K562 (cell line): ENCODE measurements around the gene PRICKLE2. TPM values are rescaled to one million over a fixed set of nuclear protein-coding genes. Genes with fewer than 3 reads are reported as not detected.

Experiments used
- ATAC-seq: fragments of 200-7000 bp; cut with Tn5 transposase; 3 replicates; pipeline ENCODE4 v1.9.1; 2020; ENCODE audit warnings: moderate library complexity
- BruUV-seq: library from RNA; stranded (reverse); fragments of 400-500 nt; replicated peaks from 2 replicates; lab custom pipeline; 2021; lab: Mats Ljungman, UMichigan
- CTCF ChIA-PET: fragments of 300-600 bp; formaldehyde crosslinking; extraction: SDS; loops from one replicate; lab custom pipeline; 2021; ENCODE audit warnings: low intra/inter-chr PET ratio; lab: Yijun Ruan, JAX
- POLR2A ChIA-PET: fragments of 300-600, 350-650 bp; sonication (Branson Sonifier 250); formaldehyde crosslinking; extraction: SDS; loops from one replicate; lab custom pipeline; 2021; ENCODE audit warnings: antibody characterized with exemption, inconsistent platforms; lab: Yijun Ruan, JAX
- DNase-seq, 4 experiments: peaks; one replicate each; pipeline versions ENCODE4 v3.0.0 to v3.0.0-alpha.2; 2011 to 2018; ENCODE audit warnings: low spot score in 3 of 4, mixed read lengths in 3 of 4; ENCODE audit errors: extremely low read depth in 1 of 4
- FAIRE-seq: peaks from 2 replicates; lab custom pipeline; 2011; peaks lifted over from hg19 to GRCh38; lab: Jason Lieb, UNC
- H2AFZ ChIP-seq: 2 replicates; pipeline ENCODE4 v1.6.0; 2011; ENCODE audit warnings: low read depth, low read length, control low read depth, inconsistent platforms
- H3K27ac ChIP-seq: fragments of 200-600 bp; 3 replicates; pipeline ENCODE4 v1.8.0; 2011; ENCODE audit warnings: low read depth, mild to moderate bottlenecking, control low read depth, inconsistent platforms, low read length, moderate library complexity, mixed read lengths; ENCODE audit errors: extremely low read depth
- H3K27me3 ChIP-seq, 2 experiments: fragments of 300-600 bp in 1 of 2; 2 replicates in 1 of 2; 3 replicates in 1 of 2; pipeline versions ENCODE4 v1.6.0 to v1.8.0; 2011; ENCODE audit warnings: inconsistent platforms in 2 of 2, low read length in 2 of 2, mild to moderate bottlenecking in 1 of 2, mixed read lengths in 1 of 2, moderate library complexity in 1 of 2; ENCODE audit not compliant: control insufficient read depth in 2 of 2, insufficient read depth in 2 of 2
- H3K36me3 ChIP-seq: fragments of 300-600 bp; 3 replicates; pipeline ENCODE4 v1.8.0; 2011; ENCODE audit warnings: mild to moderate bottlenecking, low read length, inconsistent platforms; ENCODE audit not compliant: control insufficient read depth, insufficient read depth
- H3K4me1 ChIP-seq, 2 experiments: fragments of 200-600 bp in 1 of 2; replicated peaks in 1 of 2; 2 replicates in 1 of 2; 3 replicates in 1 of 2; pipeline versions ENCODE4 v1.5.1 to v1.8.0; 2011; ENCODE audit warnings: inconsistent platforms in 2 of 2, low read length in 2 of 2, mild to moderate bottlenecking in 1 of 2, mixed read lengths in 1 of 2, moderate library complexity in 1 of 2; ENCODE audit not compliant: control insufficient read depth in 2 of 2, insufficient read depth in 2 of 2
- H3K4me2 ChIP-seq: 2 replicates; pipeline ENCODE4 v1.6.1; 2011; ENCODE audit warnings: low read length, control low read depth, inconsistent platforms, mixed read lengths; ENCODE audit not compliant: insufficient read depth
- H3K4me3 ChIP-seq: fragments of 200-600 bp; sonication (generic), shearing (Covaris generic); 2 replicates; pipeline ENCODE4 v1.5.1; 2016; ENCODE audit warnings: control low read depth, inconsistent platforms
- H3K79me2 ChIP-seq: fragments of 200-600 bp; 3 replicates; pipeline ENCODE4 v1.8.0; 2011; ENCODE audit warnings: low read length, inconsistent platforms; ENCODE audit not compliant: control insufficient read depth, insufficient read depth
- H3K9ac ChIP-seq, 2 experiments: 2 replicates each; pipeline versions ENCODE4 v1.6.0 to v1.6.1; 2011; ENCODE audit warnings: low read depth in 2 of 2, low read length in 2 of 2, control low read depth in 1 of 2, inconsistent platforms in 1 of 2, mild to moderate bottlenecking in 1 of 2, mixed read lengths in 1 of 2; ENCODE audit not compliant: insufficient read depth in 1 of 2
- H3K9me1 ChIP-seq: one replicate; pipeline ENCODE4 v1.6.0; 2011; ENCODE audit warnings: inconsistent platforms, mild to moderate bottlenecking, low read length, moderate library complexity; ENCODE audit not compliant: control insufficient read depth, insufficient read depth
- H3K9me3 ChIP-seq: replicated peaks from 2 replicates; pipeline ENCODE4 v1.5.1; 2011; ENCODE audit warnings: low read depth, low read length, inconsistent platforms; ENCODE audit not compliant: control insufficient read depth, insufficient read depth
- H4K20me1 ChIP-seq: replicated peaks from 2 replicates; pipeline ENCODE4 v1.6.1; 2011; ENCODE audit warnings: low read length, inconsistent platforms, mixed read lengths; ENCODE audit not compliant: control insufficient read depth, insufficient read depth
- ARID3A ChIP-seq: IDR thresholded peaks from 2 replicates; pipeline ENCODE4 v1.6.1; 2012; ENCODE audit warnings: low read depth, low read length, improper control_type of control experiment, borderline replicate concordance
- BRD4 ChIP-seq: fragments of 200-600 bp; sonication (generic); IDR thresholded peaks from 2 replicates; pipeline ENCODE4 v1.6.1; 2017; ENCODE audit warnings: inconsistent platforms
- CREB1 ChIP-seq, 2 experiments: sonication (generic) in 1 of 2; formaldehyde crosslinking in 1 of 2; IDR thresholded peaks; 2 replicates each; pipeline versions ENCODE4 v1.6.1 to v1.8.0; 2012 to 2022; ENCODE audit warnings: inconsistent platforms in 1 of 2, mild to moderate bottlenecking in 1 of 2, missing genetic modification reagents in 1 of 2, moderate library complexity in 1 of 2
- DPF2 ChIP-seq: fragments of 450-650 bp; IDR thresholded peaks from 2 replicates; pipeline ENCODE4 v1.6.1; 2016
- ESRRA ChIP-seq: fragments of 450-650 bp; IDR thresholded peaks from 2 replicates; pipeline ENCODE4 v1.6.1; 2014; ENCODE audit warnings: low read depth, mild to moderate bottlenecking, moderate library complexity, borderline replicate concordance
- ETV6 ChIP-seq, 3 experiments: fragments of 150-350 bp in 1 of 3; sonication (generic) in 1 of 3; formaldehyde crosslinking in 1 of 3; IDR thresholded peaks; 2 replicates each; pipeline versions ENCODE4 v1.6.1 to v1.8.0; 2014 to 2022; ENCODE audit warnings: borderline replicate concordance in 2 of 3, low read depth in 2 of 3, antibody characterized with exemption in 1 of 3, low read length in 1 of 3, mild to moderate bottlenecking in 1 of 3, missing genetic modification reagents in 1 of 3
- HBP1 ChIP-seq: fragments of 450-650 bp; formaldehyde crosslinking; IDR thresholded peaks from 2 replicates; pipeline ENCODE4 v1.4.0; 2022; ENCODE audit warnings: missing genetic modification characterization
- PHTF2 ChIP-seq: fragments of 250-450 bp; sonication (Bioruptor Pico); IDR thresholded peaks from 2 replicates; pipeline ENCODE4 v1.5.0; 2021; ENCODE audit warnings: mild to moderate bottlenecking
- PTTG1 ChIP-seq: fragments of 450-650 bp; IDR thresholded peaks from 2 replicates; pipeline ENCODE4 v1.6.1; 2016; ENCODE audit warnings: low read depth, mild to moderate bottlenecking, missing genetic modification characterization, missing compliant biosample characterization
- XRCC4 ChIP-seq: IDR thresholded peaks from one replicate; pipeline ENCODE4 v1.6.1; 2011; ENCODE audit not compliant: insufficient read depth, insufficient read length; ENCODE audit errors: extremely low read depth
- ZNF263 ChIP-seq: sonication (generic); formaldehyde crosslinking; IDR thresholded peaks from 2 replicates; pipeline ENCODE4 v1.8.0; 2022; ENCODE audit warnings: mild to moderate bottlenecking, missing genetic modification reagents, borderline replicate concordance
- WGBS: fragments of 100-300 bp; shearing (Covaris generic); methylation state at CpG from one replicate; pipeline ENCODE4 v1.1.6; 2016; ENCODE audit warnings: low coverage, mixed read lengths; ENCODE audit not compliant: insufficient coverage; ENCODE audit errors: missing lambda C conversion rate; 5-methylcytosine and 5-hydroxymethylcytosine counted together
- in situ Hi-C: fragments of 300-500 bp; cut with MboI; formaldehyde crosslinking; loops from 4 replicates; pipeline ENCODE4 v1.15.0; 2018; ENCODE audit warnings: inconsistent platforms, mixed read lengths
- intact Hi-C: fragments of 100-400 bp; cut with micrococcal nuclease; formaldehyde crosslinking; loops from 2 replicates; pipeline ENCODE4 v1.14.2; 2022
- polyA plus RNA-seq, 8 experiments: library from polyadenylated mRNA; depleted of rRNA in 4 of 8; stranded (reverse) in 5 of 8; unstranded in 3 of 8; fragments of >200 nt; fragmentation: Nextera tagmentation in 2 of 8; fragmentation: Illumina TruSeq in 1 of 8; extraction: Ambion mirVana in 2 of 8; extraction: Trizol in 1 of 8; gene quantifications; 2 replicates each; pipeline versions ENCODE4 v1.2.1 to v1.2.3, GENCODE V29; 2011 to 2014; ENCODE audit warnings: inconsistent platforms in 1 of 8, missing spikeins in 1 of 8
- total RNA-seq, 7 experiments: library from RNA; depleted of rRNA in 6 of 7; stranded (reverse); fragments of >200 nt in 6 of 7; fragmentation: Illumina TruSeq in 2 of 7; extraction: Trizol in 2 of 7; gene quantifications; 2 replicates each; pipeline versions ENCODE4 v1.2.1 to v1.2.3, GENCODE V29; 2011 to 2021; ENCODE audit warnings: low replicate concordance in 1 of 7
- TF ChIP-seq, protein P1 (sequence below): IDR thresholded peaks from 2 replicates; pipeline ENCODE4 v1.6.1; 2014; ENCODE audit warnings: antibody characterized with exemption

The PRICKLE2 gene
- total and polyA plus RNA-seq, 9 of the 15 experiments (the other 6 are each of a cell fraction or from before 2014, with no cell fraction given), result 0.07 to 0.09 TPM; not detected in 7

DNA sequence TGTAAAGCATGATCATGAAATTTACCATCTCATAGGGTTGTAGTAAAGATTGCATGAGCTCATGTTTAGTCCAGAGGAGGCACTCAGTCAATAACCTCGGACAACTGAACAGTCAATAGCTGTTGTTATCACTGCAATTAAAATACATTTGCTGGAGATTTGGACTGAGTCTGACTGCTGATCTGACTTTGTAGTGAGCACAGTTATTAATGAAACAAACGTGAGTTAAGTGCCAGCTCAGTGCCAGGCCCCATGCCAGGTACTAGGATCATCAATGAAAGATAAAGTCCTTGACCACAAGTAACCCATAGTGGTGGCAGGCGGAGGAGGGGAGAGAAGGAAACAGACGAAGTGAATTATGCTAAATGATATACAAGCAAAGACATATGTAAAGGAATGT, 43.7 kb upstream of the PRICKLE2 start:
- ChIA-PET POLR2A (no interaction called here), CTCF (no interaction called here)
- no peak for FAIRE-seq
- H3K27ac ChIP-seq, result no peak overlapping the region
- no peaks in the 10 kb centered on the region for H3K4me1 ChIP-seq
- H2AFZ ChIP-seq, result no peak overlapping the region
- no peaks in the 10 kb centered on the region for H3K36me3 ChIP-seq
- no peak overlapping the region for H3K9ac ChIP-seq
- WGBS, result 4% methylated on average over 4 of the region's 4 CpGs
- intact Hi-C loops (no loop called here), in situ Hi-C loops (no loop called here)
- H3K4me3 ChIP-seq, result no peak overlapping the region
- H4K20me1 ChIP-seq, result no peaks in the 10 kb centered on the region
- no peak overlapping the region for H3K4me2 ChIP-seq
- H3K9me1 ChIP-seq, result no peaks in the 10 kb centered on the region
- no peak for DNase-seq
- no TSS peak for BruUV-seq
- ATAC-seq, result no peak
- no peak for TF ChIP-seq ZNF263 (CRISPR knock-in tag)
- no peak for TF ChIP-seq XRCC4
- no peak for TF ChIP-seq ESRRA
- TF ChIP-seq ETV6 (IDR thresholded peaks at IDR 0.05; ENCODE audit: borderline replicate concordance in 1 of 2, low read depth in 2 of 2, low read length in 1 of 2), result no peak
- no peak for TF ChIP-seq ETV6 (CRISPR knock-in tag; IDR thresholded peaks at IDR 0.05; ENCODE audit: borderline replicate concordance)
- no peak for TF ChIP-seq DPF2
- no peak for TF ChIP-seq BRD4
- TF ChIP-seq PTTG1, result no peak
- no peak for TF ChIP-seq CREB1 (IDR thresholded peaks at IDR 0.05)
- no peak for TF ChIP-seq CREB1 (CRISPR knock-in tag; IDR thresholded peaks at IDR 0.05)
- TF ChIP-seq PHTF2 (CRISPR knock-in tag), result no peak
- TF ChIP-seq, protein P1, sequence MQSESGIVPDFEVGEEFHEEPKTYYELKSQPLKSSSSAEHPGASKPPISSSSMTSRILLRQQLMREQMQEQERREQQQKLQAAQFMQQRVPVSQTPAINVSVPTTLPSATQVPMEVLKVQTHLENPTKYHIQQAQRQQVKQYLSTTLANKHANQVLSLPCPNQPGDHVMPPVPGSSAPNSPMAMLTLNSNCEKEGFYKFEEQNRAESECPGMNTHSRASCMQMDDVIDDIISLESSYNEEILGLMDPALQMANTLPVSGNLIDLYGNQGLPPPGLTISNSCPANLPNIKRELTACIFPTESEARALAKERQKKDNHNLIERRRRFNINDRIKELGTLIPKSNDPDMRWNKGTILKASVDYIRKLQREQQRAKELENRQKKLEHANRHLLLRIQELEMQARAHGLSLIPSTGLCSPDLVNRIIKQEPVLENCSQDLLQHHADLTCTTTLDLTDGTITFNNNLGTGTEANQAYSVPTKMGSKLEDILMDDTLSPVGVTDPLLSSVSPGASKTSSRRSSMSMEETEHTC, result no peak
- TF ChIP-seq HBP1, result no peak
- no peak for TF ChIP-seq ARID3A
- no peaks in the 10 kb centered on the region for H3K79me2 ChIP-seq
- H3K9me3 ChIP-seq, result no peaks in the 10 kb centered on the region
- H3K27me3 ChIP-seq, result peaks cover 0 to 5% of the 10 kb centered on the region in 2 experiments; a peak in 2 of 5 replicates
